Body of pancreas (tissue), 4 donors: ENCODE data around the gene ERO1B. TPM values are rescaled to one million over a fixed set of nuclear protein-coding genes. Genes with fewer than 3 reads are reported as not detected.

Source experiments
- ATAC-seq: fragments of 150-250 bp; one replicate; pipeline ENCODE4 v1.9.1; 2016
- DNase-seq, 4 donors: peaks; one replicate each; pipeline ENCODE4 v3.0.0-alpha.2; 2019
- H3K27ac ChIP-seq, 4 donors: fragments of 200-600 bp; sonication (generic); 1 replicate in 3 of 4; 2 replicates in 1 of 4; pipeline versions ENCODE4 v1.5.1 to v1.6.1; 2016 to 2019; ENCODE audit warnings: mild to moderate bottlenecking in 1 of 4, mixed read lengths in 1 of 4, moderate library complexity in 1 of 4
- H3K27me3 ChIP-seq, 2 donors: fragments of 200-600 bp; sonication (generic); one replicate each; pipeline ENCODE4 v1.6.0; 2016; ENCODE audit warnings: mild to moderate bottlenecking in 1 of 2
- H3K36me3 ChIP-seq, 2 donors: fragments of 200-600 bp; sonication (generic); replicated peaks in 1 of 2; 2 replicates each; pipeline ENCODE4 v1.5.1; 2016; ENCODE audit warnings: low read depth in 2 of 2; ENCODE audit not compliant: insufficient read depth in 1 of 2
- H3K4me1 ChIP-seq: fragments of 200-600 bp; sonication (generic); one replicate; pipeline ENCODE4 v1.6.0; 2016
- H3K4me3 ChIP-seq, 2 donors: fragments of 200-600 bp; sonication (generic); 1 replicate in 1 of 2; 2 replicates in 1 of 2; pipeline ENCODE4 v1.5.1; 2016 to 2019
- H3K9me3 ChIP-seq, 3 donors: fragments of 200-600 bp; sonication (generic); 1 replicate in 2 of 3; 2 replicates in 1 of 3; pipeline ENCODE4 v1.5.1; 2016
- POLR2A ChIP-seq, 3 donors: fragments of 450-650 bp; IDR thresholded peaks; one replicate each; pipeline ENCODE4 v1.6.1; 2016; ENCODE audit warnings: antibody characterized with exemption in 3 of 3, mild to moderate bottlenecking in 2 of 3
- WGBS, 2 donors: methylation state at CpG; one replicate each; pipeline ENCODE4 v1.1.5; 2017; 5-methylcytosine and 5-hydroxymethylcytosine counted together
- intact Hi-C: fragments of 100-400 bp; cut with DNase I; formaldehyde crosslinking; loops from one replicate; pipeline ENCODE4 v1.15.1; 2023
- total RNA-seq, 2 donors: library from RNA; depleted of rRNA; stranded (reverse); fragments of >200 nt; gene quantifications; one replicate each; pipeline ENCODE4 v1.1.0, GENCODE V29; 2016
- TF ChIP-seq, protein P1 (sequence below), 7 experiments: fragments of 450-650 bp in 4 of 7; fragments of 200-600 bp in 3 of 7; sonication (generic) in 3 of 7; IDR thresholded peaks; one replicate each; pipeline ENCODE4 v1.5.1; 2016 to 2019; ENCODE audit warnings: antibody characterized with exemption in 7 of 7

ERO1B gene
- total RNA-seq, 2 donors from 2014 or later = 136 to 489 TPM

GRCh38 chr1:236228411-236228810 lies 53.3 kb downstream of the ERO1B start:
- 76 to 85% methylated on average over 4 of the region's 4 CpGs for WGBS, 2 donors
- no peaks in the 10 kb centered on the region for H3K27me3 ChIP-seq
- peaks cover 0 to 17% of the 10 kb centered on the region in 2 donors for H3K36me3 ChIP-seq
- no peaks in the 10 kb centered on the region for H3K9me3 ChIP-seq
- H3K4me1 ChIP-seq = peaks cover 7% of the 10 kb centered on the region
- H3K27ac ChIP-seq = no peak overlapping the region
- intact Hi-C loops = no loop called here
- DNase-seq (no peak), ATAC-seq (no peak)
- TF ChIP-seq POLR2A (IDR thresholded peaks at IDR 0.05) = no peak
- TF ChIP-seq, protein P1, sequence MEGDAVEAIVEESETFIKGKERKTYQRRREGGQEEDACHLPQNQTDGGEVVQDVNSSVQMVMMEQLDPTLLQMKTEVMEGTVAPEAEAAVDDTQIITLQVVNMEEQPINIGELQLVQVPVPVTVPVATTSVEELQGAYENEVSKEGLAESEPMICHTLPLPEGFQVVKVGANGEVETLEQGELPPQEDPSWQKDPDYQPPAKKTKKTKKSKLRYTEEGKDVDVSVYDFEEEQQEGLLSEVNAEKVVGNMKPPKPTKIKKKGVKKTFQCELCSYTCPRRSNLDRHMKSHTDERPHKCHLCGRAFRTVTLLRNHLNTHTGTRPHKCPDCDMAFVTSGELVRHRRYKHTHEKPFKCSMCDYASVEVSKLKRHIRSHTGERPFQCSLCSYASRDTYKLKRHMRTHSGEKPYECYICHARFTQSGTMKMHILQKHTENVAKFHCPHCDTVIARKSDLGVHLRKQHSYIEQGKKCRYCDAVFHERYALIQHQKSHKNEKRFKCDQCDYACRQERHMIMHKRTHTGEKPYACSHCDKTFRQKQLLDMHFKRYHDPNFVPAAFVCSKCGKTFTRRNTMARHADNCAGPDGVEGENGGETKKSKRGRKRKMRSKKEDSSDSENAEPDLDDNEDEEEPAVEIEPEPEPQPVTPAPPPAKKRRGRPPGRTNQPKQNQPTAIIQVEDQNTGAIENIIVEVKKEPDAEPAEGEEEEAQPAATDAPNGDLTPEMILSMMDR (IDR thresholded peaks at IDR 0.05) = no peak
- no peak overlapping the region for H3K4me3 ChIP-seq

DNA sequence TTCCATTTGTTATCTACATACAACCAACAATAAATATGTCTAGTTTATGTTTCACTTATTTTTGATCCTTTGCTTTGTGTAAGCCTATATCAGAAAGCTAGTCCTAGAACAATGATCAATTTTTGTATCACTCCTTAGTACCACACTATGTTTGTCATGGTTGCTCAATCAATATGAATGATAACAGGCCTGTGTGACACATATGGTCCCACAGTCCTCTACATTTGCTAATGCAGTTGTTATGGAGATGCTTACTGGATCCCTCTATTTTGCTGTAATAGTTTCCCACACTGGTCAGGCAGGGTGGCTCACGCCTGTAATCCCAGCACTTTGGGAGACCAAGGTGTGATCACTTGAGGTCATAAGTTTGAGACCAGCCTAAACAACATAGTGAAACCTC lies 59.1 kb downstream of the ERO1B start:
- Histone ChIP-seq H3K36me3 (peaks cover 0 to 30% of the 10 kb centered on the region in 2 donors), H3K9me3 (no peaks in the 10 kb centered on the region), H3K27me3 (no peaks in the 10 kb centered on the region), H3K27ac (peak overlapping the region in 2 of 4 donors; percentile 31 to 44), H3K4me3 (no peak overlapping the region), H3K4me1 (peaks cover 16% of the 10 kb centered on the region)
- intact Hi-C loops = no loop called here
- TF ChIP-seq POLR2A (IDR thresholded peaks at IDR 0.05) = no peak
- TF ChIP-seq, protein P1 (IDR thresholded peaks at IDR 0.05) = no peak
- DNase-seq (peak in 1 of 4 donors; percentile 32), ATAC-seq (peak; percentile 69)
- 79 to 88% methylated on average over 1 of the region's 1 CpG for WGBS, 2 donors

DNA sequence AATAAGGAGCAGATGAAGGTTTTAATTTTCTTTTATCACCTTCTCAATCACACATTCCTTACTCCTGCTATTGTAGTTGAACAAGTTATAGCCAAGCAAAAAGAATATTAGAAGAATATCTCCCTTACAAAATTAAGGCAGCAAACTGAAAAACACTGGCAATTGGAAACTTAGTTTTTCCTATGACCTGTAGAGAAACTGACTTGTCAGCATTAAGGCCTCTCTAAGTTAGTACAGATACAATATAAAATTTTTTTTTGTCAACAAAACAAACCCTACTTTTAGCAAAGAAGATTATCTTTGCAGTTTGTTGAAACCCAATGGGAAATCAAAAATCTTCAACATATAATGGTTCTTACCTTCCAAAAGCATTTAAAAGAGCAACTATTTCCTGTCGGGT lies 61.3 kb downstream of the ERO1B start:
- Histone ChIP-seq H3K9me3 (no peaks in the 10 kb centered on the region), H3K4me3 (no peak overlapping the region), H3K36me3 (peaks cover 4 to 20% of the 10 kb centered on the region in 2 donors), H3K27ac (peak overlapping the region in 1 of 4 donors; percentile 10), H3K4me1 (peaks cover 16% of the 10 kb centered on the region), H3K27me3 (no peaks in the 10 kb centered on the region)
- TF ChIP-seq POLR2A (IDR thresholded peaks at IDR 0.05) = no peak
- TF ChIP-seq, protein P1 (IDR thresholded peaks at IDR 0.05) = no peak
- intact Hi-C loops = no loop called here
- 96 to 97% methylated on average over 1 of the region's 1 CpG for WGBS, 2 donors
- DNase-seq (no peak), ATAC-seq (no peak)

GRCh38 chr1:236214761-236215160 lies 67.0 kb downstream of the ERO1B start:
- Histone ChIP-seq H3K27me3 (no peaks in the 10 kb centered on the region), H3K9me3 (no peaks in the 10 kb centered on the region), H3K4me1 (no peaks in the 10 kb centered on the region), H3K36me3 (peaks cover 7 to 16% of the 10 kb centered on the region in 2 donors), H3K27ac (no peak overlapping the region), H3K4me3 (no peak overlapping the region)
- intact Hi-C loops = no loop called here
- TF ChIP-seq POLR2A (IDR thresholded peaks at IDR 0.05) = no peak
- TF ChIP-seq, protein P1 (IDR thresholded peaks at IDR 0.05) = no peak
- ATAC-seq (no peak), DNase-seq (no peak)
- WGBS, 2 donors = 83 to 88% methylated on average over 1 of the region's 1 CpG

DNA sequence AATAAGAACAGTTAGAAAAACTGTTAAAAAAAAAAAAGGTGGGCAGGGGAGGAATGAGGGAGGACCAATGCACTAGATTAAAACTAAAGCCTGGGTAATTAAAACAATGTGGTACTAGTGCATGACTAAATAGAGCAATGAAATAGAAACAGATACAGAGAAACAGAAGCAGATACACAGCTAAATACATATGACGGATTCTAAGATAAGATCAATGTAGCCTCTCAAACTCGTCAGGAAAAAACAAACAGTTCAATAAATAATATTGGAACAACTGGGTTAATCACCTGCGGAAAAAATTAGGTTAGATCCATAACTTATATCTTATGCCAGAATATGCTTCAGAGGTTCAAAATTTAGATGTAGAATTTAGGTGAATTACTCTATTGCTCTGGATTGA lies 68.2 kb downstream of the ERO1B start:
- Histone ChIP-seq H3K9me3 (no peaks in the 10 kb centered on the region), H3K36me3 (peaks cover 7 to 11% of the 10 kb centered on the region in 2 donors), H3K4me1 (no peaks in the 10 kb centered on the region), H3K27ac (no peak overlapping the region), H3K4me3 (no peak overlapping the region), H3K27me3 (no peaks in the 10 kb centered on the region)
- ATAC-seq = no peak
- WGBS, 2 donors = 61 to 62% methylated on average over 3 of the region's 3 CpGs
- DNase-seq = no peak
- intact Hi-C loops = no loop called here
- TF ChIP-seq, protein P1 (IDR thresholded peaks at IDR 0.05) = no peak
- TF ChIP-seq POLR2A (IDR thresholded peaks at IDR 0.05) = no peak
